ENCODE data around the gene MDC1. TPM values are rescaled to one million over a fixed set of nuclear protein-coding genes. Genes with fewer than 3 reads are reported as not detected.

MDC1 gene
- total RNA-seq, 1 donor from 2014 or later: 32.8 TPM

GRCh38 chr6:30655743-30656094 lies 61.4 kb downstream of the MDC1 start:
- H3K27me3 ChIP-seq: no peaks in the 10 kb centered on the region
- intact Hi-C loops (cut with DNase I): no loop called here
- H3K9me3 ChIP-seq: no peaks in the 10 kb centered on the region
- H3K36me3 ChIP-seq: peaks cover 100% of the 10 kb centered on the region
- H3K4me3 ChIP-seq: no peak overlapping the region
- TF ChIP-seq CTCF (IDR thresholded peaks at IDR 0.05): no peak
- no peaks in the 10 kb centered on the region for H3K4me1 ChIP-seq
- ATAC-seq: no peak
- no peak overlapping the region for H3K27ac ChIP-seq
- no peak for DNase-seq

- H3K4me3 ChIP-seq: no peak overlapping the region
- no peaks in the 10 kb centered on the region for H3K27me3 ChIP-seq
- no peaks in the 10 kb centered on the region for H3K9me3 ChIP-seq
- peaks cover 95% of the 10 kb centered on the region for H3K36me3 ChIP-seq
- DNase-seq (no peak), ATAC-seq (no peak)
- TF ChIP-seq CTCF (IDR thresholded peaks at IDR 0.05): no peak
- H3K4me1 ChIP-seq: no peaks in the 10 kb centered on the region
- no peak overlapping the region for H3K27ac ChIP-seq
- intact Hi-C loops (cut with DNase I): no loop called here
Observed at GRCh38 chr6:30654798-30655742, 62.0 kb downstream of the MDC1 start.

GRCh38 chr6:30651143-30651542 lies 65.9 kb downstream of the MDC1 start:
- H3K4me1 ChIP-seq: peaks cover 6% of the 10 kb centered on the region
- H3K4me3 ChIP-seq: no peak overlapping the region
- TF ChIP-seq CTCF (IDR thresholded peaks at IDR 0.05): no peak
- intact Hi-C loops (cut with DNase I): no loop called here
- no peaks in the 10 kb centered on the region for H3K27me3 ChIP-seq
- H3K36me3 ChIP-seq: peaks cover 55% of the 10 kb centered on the region
- DNase-seq: no peak
- no peak for ATAC-seq
- no peaks in the 10 kb centered on the region for H3K9me3 ChIP-seq
- no peak overlapping the region for H3K27ac ChIP-seq

Other genes starting within 250 kb of the MDC1 start
- 1,028 TPM for gene HLA-E, start 227.8 kb downstream of the MDC1 start, total RNA-seq
- gene GNL1, start 160.8 kb downstream of the MDC1 start, total RNA-seq: 54.8 TPM
- gene PRR3, start 160.0 kb downstream of the MDC1 start, total RNA-seq: 6.9 TPM
- 42.5 TPM for gene ABCF1, start 145.8 kb downstream of the MDC1 start, total RNA-seq
- gene PPP1R10, start 100.0 kb downstream of the MDC1 start, total RNA-seq: 68.3 TPM
- 48.9 TPM for gene MRPS18B, start 99.4 kb downstream of the MDC1 start, total RNA-seq
- gene ATAT1, start 90.4 kb downstream of the MDC1 start, total RNA-seq: 7.8 TPM
- gene C6orf136, start 70.1 kb downstream of the MDC1 start, total RNA-seq: 22.8 TPM
- 27.4 TPM for gene DHX16, start 44.3 kb downstream of the MDC1 start, total RNA-seq
- 72.8 TPM for gene PPP1R18, start 30.6 kb downstream of the MDC1 start, total RNA-seq
- 9.5 TPM for gene NRM, start 26.3 kb downstream of the MDC1 start, total RNA-seq
- 243 TPM for gene TUBB, start 3.1 kb upstream of the MDC1 start, total RNA-seq
- gene FLOT1, start 25.4 kb upstream of the MDC1 start, total RNA-seq: 175 TPM
- gene IER3, start 27.3 kb upstream of the MDC1 start, total RNA-seq: 35.4 TPM
- 102 TPM for gene DDR1, start 167.2 kb upstream of the MDC1 start, total RNA-seq
- gene GTF2H4, start 190.9 kb upstream of the MDC1 start, total RNA-seq: 44.6 TPM
- gene VARS2, start 197.0 kb upstream of the MDC1 start, total RNA-seq: 28.7 TPM
- 369 TPM for gene SFTA2, start 214.9 kb upstream of the MDC1 start, total RNA-seq
- 4.6 TPM for gene MUCL3, start 223.7 kb upstream of the MDC1 start, total RNA-seq

Measured in upper lobe of right lung (tissue), 1 donor.